Measurements from ENCODE around the gene NUTF2.
"Not testable (repeated sequence)": the region's sequence is repeated elsewhere in the genome, so short reads cannot be mapped to it uniquely, and the experiment has no call there.

NUTF2 gene

DNA sequence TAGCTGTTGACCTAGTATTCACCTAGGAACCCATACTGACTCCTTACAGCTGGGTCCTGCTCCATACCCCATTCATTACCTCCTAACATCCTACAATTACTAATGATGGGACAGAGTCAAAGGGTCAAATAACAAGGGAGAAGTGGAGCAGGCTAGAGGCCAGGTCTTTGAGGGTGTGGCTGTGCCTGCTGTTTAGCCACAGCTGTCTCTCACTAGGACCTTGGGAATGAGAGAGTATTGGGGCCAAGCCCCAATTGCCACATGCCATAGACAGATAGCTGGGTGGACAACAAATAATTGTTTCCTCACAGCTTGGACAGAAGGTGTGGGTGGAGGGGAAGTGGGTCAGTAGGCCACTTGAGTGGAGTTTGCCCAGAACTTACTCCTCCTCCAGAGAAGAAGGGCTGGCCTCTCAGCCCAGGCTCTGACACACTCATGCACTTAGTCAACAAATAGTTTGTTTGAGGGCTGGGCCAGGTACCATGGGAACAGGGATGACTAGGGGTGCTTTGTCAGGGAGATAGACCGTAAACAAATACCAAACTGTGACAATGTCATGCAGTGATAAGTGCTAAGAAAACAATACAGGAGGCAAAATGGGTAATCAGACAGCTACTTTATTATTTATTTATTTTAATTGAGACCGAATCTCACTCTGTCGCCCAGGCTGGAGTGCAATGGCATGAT lies 11.0 kb downstream of the NUTF2 start:
- DNase-seq (ENCODE audit: extremely low read depth, low read depth) = peak; percentile 85

DNA sequence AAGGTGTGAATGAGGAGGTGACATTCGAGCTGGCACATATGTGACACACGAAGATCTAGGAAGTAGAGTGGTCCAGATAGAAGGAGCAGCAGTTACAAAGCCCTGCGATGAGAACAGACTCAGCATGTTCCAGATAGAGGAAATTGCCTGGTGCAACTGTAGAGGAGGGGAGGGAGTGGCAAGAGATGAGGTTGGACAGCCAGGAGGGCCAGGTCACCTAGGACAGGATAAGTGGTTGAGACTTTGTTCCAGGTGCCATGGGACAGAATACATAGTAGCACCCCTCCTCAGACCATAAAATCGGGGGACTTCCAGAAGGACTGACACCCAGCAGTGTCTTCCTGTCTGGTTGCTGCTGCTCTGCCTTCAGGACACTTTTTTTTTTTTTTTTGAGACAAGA lies 11.8 kb downstream of the NUTF2 start:
- TF ChIP-seq, protein P1, sequence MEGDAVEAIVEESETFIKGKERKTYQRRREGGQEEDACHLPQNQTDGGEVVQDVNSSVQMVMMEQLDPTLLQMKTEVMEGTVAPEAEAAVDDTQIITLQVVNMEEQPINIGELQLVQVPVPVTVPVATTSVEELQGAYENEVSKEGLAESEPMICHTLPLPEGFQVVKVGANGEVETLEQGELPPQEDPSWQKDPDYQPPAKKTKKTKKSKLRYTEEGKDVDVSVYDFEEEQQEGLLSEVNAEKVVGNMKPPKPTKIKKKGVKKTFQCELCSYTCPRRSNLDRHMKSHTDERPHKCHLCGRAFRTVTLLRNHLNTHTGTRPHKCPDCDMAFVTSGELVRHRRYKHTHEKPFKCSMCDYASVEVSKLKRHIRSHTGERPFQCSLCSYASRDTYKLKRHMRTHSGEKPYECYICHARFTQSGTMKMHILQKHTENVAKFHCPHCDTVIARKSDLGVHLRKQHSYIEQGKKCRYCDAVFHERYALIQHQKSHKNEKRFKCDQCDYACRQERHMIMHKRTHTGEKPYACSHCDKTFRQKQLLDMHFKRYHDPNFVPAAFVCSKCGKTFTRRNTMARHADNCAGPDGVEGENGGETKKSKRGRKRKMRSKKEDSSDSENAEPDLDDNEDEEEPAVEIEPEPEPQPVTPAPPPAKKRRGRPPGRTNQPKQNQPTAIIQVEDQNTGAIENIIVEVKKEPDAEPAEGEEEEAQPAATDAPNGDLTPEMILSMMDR (IDR thresholded peaks at IDR 0.05; ENCODE audit: low read depth, low read length) = no peak
- no peak for DNase-seq (ENCODE audit: extremely low read depth, low read depth)

More for the DNA sequence above, 11.0 kb downstream of the NUTF2 start:
- TF ChIP-seq, protein P1 (IDR thresholded peaks at IDR 0.05; ENCODE audit: low read depth, low read length) = no peak

DNA sequence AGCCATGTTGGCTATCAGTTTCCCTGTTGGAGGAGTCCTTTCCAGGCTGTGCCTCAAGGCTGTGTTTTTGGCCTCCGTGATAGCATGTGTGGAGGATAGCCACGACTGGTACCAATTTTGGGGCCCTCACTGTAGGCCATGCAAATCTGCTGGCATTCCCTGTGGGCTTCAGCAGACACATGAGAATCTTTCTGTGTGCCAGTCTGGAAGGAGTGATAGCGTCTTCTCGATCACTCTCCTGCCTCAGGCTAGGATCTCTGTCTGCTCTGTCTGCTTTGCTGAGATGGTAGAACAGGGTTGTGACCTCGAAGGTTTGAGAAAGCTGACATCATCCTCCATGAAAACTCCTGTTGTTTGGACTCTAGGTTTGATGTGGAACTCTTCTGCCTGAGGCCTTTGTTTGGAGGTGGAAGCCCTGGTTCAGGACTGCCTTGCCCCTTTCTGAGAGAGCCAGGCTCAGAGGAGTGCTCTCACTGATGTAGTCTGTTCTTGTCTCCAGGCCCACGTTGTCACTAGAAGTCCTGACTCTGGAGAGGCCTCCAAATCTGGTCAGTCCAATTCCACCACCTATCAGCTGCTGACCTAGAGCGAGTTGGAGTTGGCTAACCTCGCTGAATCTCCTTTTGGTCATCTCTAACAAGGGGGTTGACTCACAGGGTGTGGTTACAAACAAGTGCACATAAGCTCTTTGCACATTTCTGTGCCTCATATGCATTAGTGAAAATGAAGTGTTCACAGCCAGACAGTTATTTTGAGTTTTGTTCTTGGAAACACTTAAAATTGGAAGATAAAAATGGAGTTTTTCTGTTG lies 14.1 kb downstream of the NUTF2 start:
- DNase-seq (ENCODE audit: extremely low read depth, low read depth) = no peak
- TF ChIP-seq, protein P1 (IDR thresholded peaks at IDR 0.05; ENCODE audit: low read depth, low read length) = no peak

DNA sequence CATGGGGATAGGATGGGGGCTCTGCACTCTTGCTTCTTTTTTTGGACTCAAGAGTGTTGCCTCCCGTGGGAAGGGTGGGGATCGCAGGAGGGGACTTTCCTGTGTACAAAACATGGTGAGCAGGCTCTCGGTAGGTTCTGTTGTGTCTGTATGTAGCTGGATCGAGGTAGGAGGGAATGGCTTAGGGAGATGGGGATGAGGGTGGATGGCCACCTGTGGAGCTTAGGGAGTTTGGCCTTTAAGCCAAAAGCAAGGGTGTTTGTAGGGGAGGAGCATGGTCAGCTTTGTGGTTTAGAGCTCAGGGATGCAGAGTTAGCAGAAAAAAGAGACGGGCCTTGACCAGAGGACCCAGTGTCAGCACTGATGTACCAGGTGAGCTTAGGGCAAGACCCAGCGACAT lies 15.1 kb downstream of the NUTF2 start:
- DNase-seq (ENCODE audit: extremely low read depth, low read depth) = no peak
- TF ChIP-seq, protein P1 (IDR thresholded peaks at IDR 0.05; ENCODE audit: low read depth, low read length) = no peak

DNA sequence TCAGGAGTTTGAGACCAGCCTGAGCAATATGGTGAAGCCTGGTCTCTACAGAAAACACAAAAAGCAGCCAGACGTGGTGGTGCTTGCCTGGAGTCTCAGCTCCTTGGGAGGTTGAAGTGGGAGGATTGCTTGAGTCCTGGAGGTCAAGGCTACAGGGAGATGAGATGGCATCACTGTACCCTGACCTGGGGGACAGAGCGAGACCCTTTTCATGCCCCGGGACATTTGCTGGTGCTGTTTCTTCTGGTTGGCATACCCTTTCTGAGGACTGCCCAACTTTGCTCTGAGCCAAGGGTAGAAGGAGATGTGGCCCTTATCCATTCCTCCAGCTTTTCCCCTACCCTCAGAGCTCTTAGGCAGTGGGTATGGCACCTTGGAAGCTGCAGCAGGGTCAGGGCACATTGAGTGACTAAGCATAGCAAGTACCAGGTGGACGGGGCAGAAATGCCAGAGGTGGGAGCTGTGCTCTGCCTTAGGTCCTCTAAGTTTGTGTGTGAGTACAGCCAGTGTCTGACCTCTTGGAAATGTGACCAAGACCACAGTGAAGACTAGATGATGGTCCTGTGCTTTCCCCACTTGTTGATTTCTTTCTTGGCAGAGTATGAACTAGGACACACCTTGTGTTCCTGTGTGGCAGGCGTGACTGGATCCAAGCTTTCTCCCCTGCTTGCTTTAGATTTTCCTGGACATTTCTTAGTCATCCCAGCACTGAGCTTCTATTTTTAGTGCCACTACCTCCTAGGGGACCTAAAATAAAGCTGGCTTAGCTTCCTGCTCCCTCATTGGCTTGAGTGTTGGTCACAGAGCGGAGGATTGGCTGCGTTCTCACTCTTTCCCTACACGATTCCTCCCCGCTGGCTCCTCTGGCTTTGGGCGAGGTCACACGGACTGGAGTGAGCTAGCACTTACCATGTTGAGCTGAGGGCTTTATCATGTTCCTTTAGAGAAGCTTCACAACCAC lies 16.2 kb downstream of the NUTF2 start:
- TF ChIP-seq, protein P1 (IDR thresholded peaks at IDR 0.05; ENCODE audit: low read depth, low read length) = no peak
- DNase-seq (ENCODE audit: extremely low read depth, low read depth) = no peak

DNA sequence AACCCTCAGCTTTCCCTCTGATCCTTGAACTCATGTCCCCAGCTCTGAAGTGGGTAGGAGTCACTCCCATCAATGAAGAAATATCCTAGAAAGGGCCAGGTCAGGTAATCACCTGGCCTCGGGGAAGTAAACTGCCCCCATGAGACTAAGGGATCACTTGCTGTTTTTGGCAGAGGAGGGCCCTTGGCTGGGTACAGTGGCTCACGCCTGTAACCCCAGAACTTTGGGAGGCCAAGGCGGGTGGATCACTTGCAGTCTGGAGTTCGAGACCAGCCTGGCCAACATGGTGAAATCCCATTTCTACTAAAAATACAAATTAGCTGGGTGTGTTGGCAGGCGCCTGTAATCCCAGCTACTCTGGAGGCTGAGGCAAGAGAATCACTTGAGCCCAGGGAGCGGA lies 17.3 kb downstream of the NUTF2 start:
- DNase-seq (ENCODE audit: extremely low read depth, low read depth) = not testable (repeated sequence)

DNA sequence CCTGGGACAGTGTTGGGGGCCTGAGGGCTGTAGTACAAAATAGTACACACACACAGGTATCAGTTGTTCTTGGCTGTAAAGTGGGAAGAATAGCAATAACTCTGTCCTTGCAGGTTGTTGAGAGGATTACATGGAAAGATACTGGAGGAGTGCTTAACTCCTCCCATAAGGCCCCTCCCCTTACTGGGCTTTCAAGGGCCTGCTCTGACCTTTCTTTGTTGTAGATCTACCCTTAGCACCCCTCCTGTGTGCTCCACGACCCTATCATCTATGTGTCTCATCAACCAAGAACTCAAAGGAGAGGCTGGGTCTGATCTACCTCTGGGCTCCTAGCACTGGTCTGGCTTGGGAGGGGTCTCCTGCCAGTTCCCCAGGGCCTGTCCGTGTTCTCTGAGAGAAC lies 17.9 kb downstream of the NUTF2 start:
- TF ChIP-seq, protein P1 (IDR thresholded peaks at IDR 0.05; ENCODE audit: low read depth, low read length) = no peak
- DNase-seq (ENCODE audit: extremely low read depth, low read depth) = no peak
